WTC11 (cell line): ENCODE measurements around the gene RAP1GDS1. TPM values are rescaled to one million over a fixed set of nuclear protein-coding genes. Genes with fewer than 3 reads are reported as not detected.

Experiments used
- ATAC-seq: fragments of 200-7000 bp; cut with Tn5 transposase; 2 replicates; pipeline ENCODE4 v1.10.0; 2021; ENCODE audit warnings: mild to moderate bottlenecking, moderate library complexity
- CTCF ChIA-PET: fragments of 300-600 bp; sonication (Branson Sonifier 250); formaldehyde crosslinking; loops from one replicate; lab custom pipeline; 2021; ENCODE audit warnings: antibody characterized with exemption; lab: Charles Lee
- POLR2A ChIA-PET: fragments of 350-600 bp; sonication (Branson Sonifier 250); formaldehyde crosslinking; loops from one replicate; lab custom pipeline; 2021; ENCODE audit warnings: antibody characterized with exemption; lab: Charles Lee
- DNase-seq: peaks from one replicate; pipeline ENCODE4 v3.0.0; 2021; ENCODE audit warnings: low spot score
- H3K27ac Mint-ChIP-seq: 2 replicates; pipeline ENCODE4 v1.8.0; 2021; ENCODE audit warnings: mixed read lengths
- H3K27me3 Mint-ChIP-seq: 2 replicates; pipeline ENCODE4 v1.8.0; 2021; ENCODE audit warnings: low read depth, mild to moderate bottlenecking, moderate library complexity, mixed read lengths
- H3K36me3 Mint-ChIP-seq: 2 replicates; pipeline ENCODE4 v1.8.0; 2021; ENCODE audit warnings: mixed read lengths
- H3K4me1 Mint-ChIP-seq: 2 replicates; pipeline ENCODE4 v1.8.0; 2022; ENCODE audit warnings: mixed read lengths
- H3K4me3 Mint-ChIP-seq: 2 replicates; pipeline ENCODE4 v1.8.0; 2021; ENCODE audit warnings: mild to moderate bottlenecking, moderate library complexity, mixed read lengths
- H3K9me3 Mint-ChIP-seq: 2 replicates; pipeline ENCODE4 v1.8.0; 2021; ENCODE audit warnings: mixed read lengths
- ATF1 ChIP-seq: sonication (generic); formaldehyde crosslinking; IDR thresholded peaks from 2 replicates; pipeline ENCODE4 v1.8.1; 2023; ENCODE audit warnings: mild to moderate bottlenecking, moderate library complexity, missing genetic modification reagents
- ATF3 ChIP-seq: sonication (generic); formaldehyde crosslinking; conservative IDR thresholded peaks from 2 replicates; pipeline ENCODE4 v1.8.1; 2022; ENCODE audit warnings: mild to moderate bottlenecking, missing genetic modification reagents
- CDX4 ChIP-seq: fragments of 250-450 bp; sonication (Bioruptor Pico); IDR thresholded peaks from 2 replicates; pipeline ENCODE4 v1.9.0; 2021; ENCODE audit warnings: moderate library complexity, mild to moderate bottlenecking, inconsistent platforms, borderline replicate concordance
- CREM ChIP-seq: sonication (generic); formaldehyde crosslinking; IDR thresholded peaks from 2 replicates; pipeline ENCODE4 v1.8.1; 2022; ENCODE audit warnings: mild to moderate bottlenecking, missing genetic modification reagents, moderate library complexity
- ELF4 ChIP-seq: sonication (generic); formaldehyde crosslinking; IDR thresholded peaks from 2 replicates; pipeline ENCODE4 v1.8.1; 2022; ENCODE audit warnings: low read depth, mild to moderate bottlenecking, moderate library complexity, missing genetic modification reagents
- ESRRA ChIP-seq: sonication (generic); formaldehyde crosslinking; IDR thresholded peaks from 2 replicates; pipeline ENCODE4 v1.8.1; 2022; ENCODE audit warnings: mild to moderate bottlenecking, missing genetic modification reagents, borderline replicate concordance
- ETV6 ChIP-seq: sonication (generic); formaldehyde crosslinking; IDR thresholded peaks from 2 replicates; pipeline ENCODE4 v1.8.1; 2022; ENCODE audit warnings: mild to moderate bottlenecking, missing genetic modification reagents
- FOXK1 ChIP-seq: sonication (generic); formaldehyde crosslinking; IDR thresholded peaks from 2 replicates; pipeline ENCODE4 v1.8.0; 2022; ENCODE audit warnings: mild to moderate bottlenecking, moderate library complexity, missing genetic modification reagents
- GTF2I ChIP-seq: fragments of 250-450 bp; sonication (Bioruptor Pico); conservative IDR thresholded peaks from 2 replicates; pipeline ENCODE4 v1.4.0; 2021; ENCODE audit warnings: mild to moderate bottlenecking
- HMGA2 ChIP-seq: fragments of 250-450 bp; sonication (Bioruptor Pico); IDR thresholded peaks from 2 replicates; pipeline ENCODE4 v1.4.0; 2021; ENCODE audit warnings: mild to moderate bottlenecking, moderate library complexity
- IRF2 ChIP-seq: sonication (generic); formaldehyde crosslinking; IDR thresholded peaks from 2 replicates; pipeline ENCODE4 v1.8.0; 2022; ENCODE audit warnings: low read depth, missing genetic modification reagents, borderline replicate concordance
- KAT7 ChIP-seq: sonication (generic); formaldehyde crosslinking; IDR thresholded peaks from 2 replicates; pipeline ENCODE4 v1.8.1; 2023; ENCODE audit warnings: missing genetic modification reagents, mild to moderate bottlenecking, borderline replicate concordance
- MXD4 ChIP-seq: fragments of 250-450 bp; sonication (Bioruptor Pico); IDR thresholded peaks from 2 replicates; pipeline ENCODE4 v1.8.0; 2021; ENCODE audit warnings: mild to moderate bottlenecking, moderate library complexity, borderline replicate concordance
- NR2C2 ChIP-seq: sonication (generic); formaldehyde crosslinking; IDR thresholded peaks from 2 replicates; pipeline ENCODE4 v1.8.0; 2022; ENCODE audit warnings: mild to moderate bottlenecking, missing genetic modification reagents
- RELA ChIP-seq: sonication (generic); formaldehyde crosslinking; IDR thresholded peaks from 2 replicates; pipeline ENCODE4 v1.8.1; 2022; ENCODE audit warnings: missing genetic modification reagents, mild to moderate bottlenecking, borderline replicate concordance
- SMAD3 ChIP-seq: sonication (generic); formaldehyde crosslinking; IDR thresholded peaks from 2 replicates; pipeline ENCODE4 v1.8.0; 2022; ENCODE audit warnings: missing genetic modification reagents, mild to moderate bottlenecking, borderline replicate concordance
- SOX15 ChIP-seq: fragments of 250-450 bp; sonication (Bioruptor Pico); IDR thresholded peaks from 2 replicates; pipeline ENCODE4 v1.9.0; 2021; ENCODE audit warnings: mild to moderate bottlenecking
- TEAD4 ChIP-seq: sonication (generic); formaldehyde crosslinking; IDR thresholded peaks from 2 replicates; pipeline ENCODE4 v1.8.0; 2022; ENCODE audit warnings: mild to moderate bottlenecking, missing genetic modification reagents
- TP53 ChIP-seq: sonication (generic); formaldehyde crosslinking; IDR thresholded peaks from 2 replicates; pipeline ENCODE4 v1.8.1; 2023; ENCODE audit warnings: mild to moderate bottlenecking, missing genetic modification reagents
- ZNF121 ChIP-seq: sonication (generic); formaldehyde crosslinking; IDR thresholded peaks from 2 replicates; pipeline ENCODE4 v1.8.0; 2023; ENCODE audit warnings: missing genetic modification reagents
- ZNF232 ChIP-seq: sonication (generic); formaldehyde crosslinking; IDR thresholded peaks from 2 replicates; pipeline ENCODE4 v1.8.0; 2022; ENCODE audit warnings: mild to moderate bottlenecking, missing genetic modification reagents
- ZNF416 ChIP-seq: fragments of 250-450 bp; sonication (Bioruptor Pico); IDR thresholded peaks from 2 replicates; pipeline ENCODE4 v1.9.0; 2021; ENCODE audit warnings: mild to moderate bottlenecking, inconsistent platforms
- ZNF671 ChIP-seq: fragments of 250-450 bp; sonication (Bioruptor Pico); IDR thresholded peaks from 2 replicates; pipeline ENCODE4 v1.8.0; 2021; ENCODE audit warnings: mild to moderate bottlenecking
- total RNA-seq: library from RNA; stranded (reverse); gene quantifications from 3 replicates; pipeline ENCODE4 v1.2.3, GENCODE V29; 2021
- TF ChIP-seq, protein P1 (sequence below): sonication (generic); formaldehyde crosslinking; IDR thresholded peaks from 2 replicates; pipeline ENCODE4 v1.8.1; 2023; ENCODE audit warnings: mild to moderate bottlenecking, missing genetic modification reagents, borderline replicate concordance
- TF ChIP-seq, protein P2 (sequence below): sonication (generic); formaldehyde crosslinking; IDR thresholded peaks from 2 replicates; pipeline ENCODE4 v1.8.1; 2023; ENCODE audit warnings: mild to moderate bottlenecking, missing genetic modification reagents
- TF ChIP-seq, protein P3 (sequence below): sonication (generic); formaldehyde crosslinking; IDR thresholded peaks from 2 replicates; pipeline ENCODE4 v1.8.0; 2023; ENCODE audit warnings: missing genetic modification reagents, mild to moderate bottlenecking, borderline replicate concordance

Gene RAP1GDS1
- total RNA-seq, 1 experiment from 2014 or later = 29.9 TPM

DNA sequence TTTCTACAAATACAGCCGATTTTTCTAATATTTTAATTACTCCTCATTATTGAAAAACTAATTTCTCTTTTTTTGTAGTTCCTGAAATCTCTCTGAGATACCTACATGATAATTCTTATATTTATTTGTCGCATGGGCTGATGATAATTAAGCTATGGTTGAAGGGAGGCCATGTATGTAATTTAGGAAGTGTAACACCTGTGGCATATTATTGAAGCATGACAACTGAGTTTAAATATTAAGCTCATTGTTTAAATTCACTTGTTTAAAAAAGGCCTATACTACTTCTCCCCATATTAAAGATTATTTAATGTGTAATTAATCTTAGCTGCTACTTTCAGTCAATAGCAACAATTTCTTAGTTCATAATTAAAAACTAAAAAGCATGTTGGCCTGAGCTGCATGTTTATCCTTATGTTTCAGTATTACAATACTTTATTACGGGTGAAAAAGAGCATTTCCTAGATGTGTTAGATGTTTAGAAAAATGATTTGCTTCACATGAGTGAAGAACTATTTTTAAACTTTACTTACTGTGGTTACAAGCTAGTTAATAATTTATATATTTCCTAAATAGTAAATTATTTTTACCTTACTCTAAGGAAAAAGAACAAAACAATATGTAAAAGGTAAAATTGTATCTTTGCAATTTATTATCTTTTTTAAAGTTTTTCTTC, 122.4 kb downstream of the RAP1GDS1 start:
- H3K36me3 Mint-ChIP-seq = no peaks in the 10 kb centered on the region
- H3K27me3 Mint-ChIP-seq = no peaks in the 10 kb centered on the region
- no peaks in the 10 kb centered on the region for H3K9me3 Mint-ChIP-seq
- TF ChIP-seq HMGA2 (CRISPR knock-in tag) (no peak), NR2C2 (CRISPR knock-in tag) (no peak), ZNF416 (CRISPR knock-in tag) (no peak), ETV6 (CRISPR knock-in tag) (no peak), ATF3 (CRISPR knock-in tag) (no peak), SMAD3 (CRISPR knock-in tag) (no peak), GTF2I (no peak), ZNF121 (CRISPR knock-in tag) (no peak), FOXK1 (CRISPR knock-in tag) (no peak), MXD4 (no peak), CDX4 (CRISPR knock-in tag) (no peak)
- TF ChIP-seq, protein P1, sequence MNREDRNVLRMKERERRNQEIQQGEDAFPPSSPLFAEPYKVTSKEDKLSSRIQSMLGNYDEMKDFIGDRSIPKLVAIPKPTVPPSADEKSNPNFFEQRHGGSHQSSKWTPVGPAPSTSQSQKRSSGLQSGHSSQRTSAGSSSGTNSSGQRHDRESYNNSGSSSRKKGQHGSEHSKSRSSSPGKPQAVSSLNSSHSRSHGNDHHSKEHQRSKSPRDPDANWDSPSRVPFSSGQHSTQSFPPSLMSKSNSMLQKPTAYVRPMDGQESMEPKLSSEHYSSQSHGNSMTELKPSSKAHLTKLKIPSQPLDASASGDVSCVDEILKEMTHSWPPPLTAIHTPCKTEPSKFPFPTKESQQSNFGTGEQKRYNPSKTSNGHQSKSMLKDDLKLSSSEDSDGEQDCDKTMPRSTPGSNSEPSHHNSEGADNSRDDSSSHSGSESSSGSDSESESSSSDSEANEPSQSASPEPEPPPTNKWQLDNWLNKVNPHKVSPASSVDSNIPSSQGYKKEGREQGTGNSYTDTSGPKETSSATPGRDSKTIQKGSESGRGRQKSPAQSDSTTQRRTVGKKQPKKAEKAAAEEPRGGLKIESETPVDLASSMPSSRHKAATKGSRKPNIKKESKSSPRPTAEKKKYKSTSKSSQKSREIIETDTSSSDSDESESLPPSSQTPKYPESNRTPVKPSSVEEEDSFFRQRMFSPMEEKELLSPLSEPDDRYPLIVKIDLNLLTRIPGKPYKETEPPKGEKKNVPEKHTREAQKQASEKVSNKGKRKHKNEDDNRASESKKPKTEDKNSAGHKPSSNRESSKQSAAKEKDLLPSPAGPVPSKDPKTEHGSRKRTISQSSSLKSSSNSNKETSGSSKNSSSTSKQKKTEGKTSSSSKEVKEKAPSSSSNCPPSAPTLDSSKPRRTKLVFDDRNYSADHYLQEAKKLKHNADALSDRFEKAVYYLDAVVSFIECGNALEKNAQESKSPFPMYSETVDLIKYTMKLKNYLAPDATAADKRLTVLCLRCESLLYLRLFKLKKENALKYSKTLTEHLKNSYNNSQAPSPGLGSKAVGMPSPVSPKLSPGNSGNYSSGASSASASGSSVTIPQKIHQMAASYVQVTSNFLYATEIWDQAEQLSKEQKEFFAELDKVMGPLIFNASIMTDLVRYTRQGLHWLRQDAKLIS (CRISPR knock-in tag) = no peak
- TF ChIP-seq, protein P2, sequence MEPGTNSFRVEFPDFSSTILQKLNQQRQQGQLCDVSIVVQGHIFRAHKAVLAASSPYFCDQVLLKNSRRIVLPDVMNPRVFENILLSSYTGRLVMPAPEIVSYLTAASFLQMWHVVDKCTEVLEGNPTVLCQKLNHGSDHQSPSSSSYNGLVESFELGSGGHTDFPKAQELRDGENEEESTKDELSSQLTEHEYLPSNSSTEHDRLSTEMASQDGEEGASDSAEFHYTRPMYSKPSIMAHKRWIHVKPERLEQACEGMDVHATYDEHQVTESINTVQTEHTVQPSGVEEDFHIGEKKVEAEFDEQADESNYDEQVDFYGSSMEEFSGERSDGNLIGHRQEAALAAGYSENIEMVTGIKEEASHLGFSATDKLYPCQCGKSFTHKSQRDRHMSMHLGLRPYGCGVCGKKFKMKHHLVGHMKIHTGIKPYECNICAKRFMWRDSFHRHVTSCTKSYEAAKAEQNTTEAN (CRISPR knock-in tag) = no peak
- no peak overlapping the region for H3K27ac Mint-ChIP-seq
- no peak for ATAC-seq
- ChIA-PET CTCF (no interaction called here), POLR2A (no interaction called here)
- DNase-seq = no peak
- peaks cover 14% of the 10 kb centered on the region for H3K4me1 Mint-ChIP-seq
- H3K4me3 Mint-ChIP-seq = no peak overlapping the region

DNA sequence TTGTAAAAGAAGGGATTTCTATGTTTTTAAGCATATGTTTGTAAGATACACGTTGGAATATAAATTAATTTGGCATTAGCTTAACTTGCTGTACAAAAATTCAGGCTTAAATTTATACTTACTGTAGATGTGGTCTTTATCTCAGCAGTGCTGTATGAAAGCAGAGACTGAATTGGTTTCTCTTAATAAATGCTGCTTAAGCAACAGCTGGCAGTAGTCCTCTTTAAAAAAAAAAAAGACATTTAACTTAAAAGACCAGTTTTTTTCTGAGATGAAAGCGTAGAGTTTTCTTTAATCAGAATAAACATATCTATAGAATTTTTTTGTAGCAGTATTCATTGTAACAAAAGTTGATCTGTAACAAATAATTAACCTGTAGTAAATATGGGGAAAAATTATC, 124.6 kb downstream of the RAP1GDS1 start:
- Mint-ChIP-seq H3K27me3 (no peaks in the 10 kb centered on the region), H3K9me3 (no peaks in the 10 kb centered on the region), H3K4me1 (peaks cover 14% of the 10 kb centered on the region), H3K4me3 (no peak overlapping the region), H3K27ac (no peak overlapping the region), H3K36me3 (no peaks in the 10 kb centered on the region)
- DNase-seq (no peak), ATAC-seq (no peak)
- CTCF ChIA-PET = no interaction called here
- POLR2A ChIA-PET = no interaction called here
- TF ChIP-seq SOX15 (no peak), ELF4 (no peak), TP53 (CRISPR knock-in tag) (no peak), ESRRA (CRISPR knock-in tag) (no peak), ZNF232 (CRISPR knock-in tag) (no peak), ATF1 (CRISPR knock-in tag) (no peak), KAT7 (CRISPR knock-in tag) (no peak), RELA (no peak), IRF2 (CRISPR knock-in tag) (no peak), ZNF671 (no peak), CREM (CRISPR knock-in tag) (no peak), TEAD4 (CRISPR knock-in tag) (no peak), SMAD3 (CRISPR knock-in tag) (no peak)
- TF ChIP-seq, protein P3, sequence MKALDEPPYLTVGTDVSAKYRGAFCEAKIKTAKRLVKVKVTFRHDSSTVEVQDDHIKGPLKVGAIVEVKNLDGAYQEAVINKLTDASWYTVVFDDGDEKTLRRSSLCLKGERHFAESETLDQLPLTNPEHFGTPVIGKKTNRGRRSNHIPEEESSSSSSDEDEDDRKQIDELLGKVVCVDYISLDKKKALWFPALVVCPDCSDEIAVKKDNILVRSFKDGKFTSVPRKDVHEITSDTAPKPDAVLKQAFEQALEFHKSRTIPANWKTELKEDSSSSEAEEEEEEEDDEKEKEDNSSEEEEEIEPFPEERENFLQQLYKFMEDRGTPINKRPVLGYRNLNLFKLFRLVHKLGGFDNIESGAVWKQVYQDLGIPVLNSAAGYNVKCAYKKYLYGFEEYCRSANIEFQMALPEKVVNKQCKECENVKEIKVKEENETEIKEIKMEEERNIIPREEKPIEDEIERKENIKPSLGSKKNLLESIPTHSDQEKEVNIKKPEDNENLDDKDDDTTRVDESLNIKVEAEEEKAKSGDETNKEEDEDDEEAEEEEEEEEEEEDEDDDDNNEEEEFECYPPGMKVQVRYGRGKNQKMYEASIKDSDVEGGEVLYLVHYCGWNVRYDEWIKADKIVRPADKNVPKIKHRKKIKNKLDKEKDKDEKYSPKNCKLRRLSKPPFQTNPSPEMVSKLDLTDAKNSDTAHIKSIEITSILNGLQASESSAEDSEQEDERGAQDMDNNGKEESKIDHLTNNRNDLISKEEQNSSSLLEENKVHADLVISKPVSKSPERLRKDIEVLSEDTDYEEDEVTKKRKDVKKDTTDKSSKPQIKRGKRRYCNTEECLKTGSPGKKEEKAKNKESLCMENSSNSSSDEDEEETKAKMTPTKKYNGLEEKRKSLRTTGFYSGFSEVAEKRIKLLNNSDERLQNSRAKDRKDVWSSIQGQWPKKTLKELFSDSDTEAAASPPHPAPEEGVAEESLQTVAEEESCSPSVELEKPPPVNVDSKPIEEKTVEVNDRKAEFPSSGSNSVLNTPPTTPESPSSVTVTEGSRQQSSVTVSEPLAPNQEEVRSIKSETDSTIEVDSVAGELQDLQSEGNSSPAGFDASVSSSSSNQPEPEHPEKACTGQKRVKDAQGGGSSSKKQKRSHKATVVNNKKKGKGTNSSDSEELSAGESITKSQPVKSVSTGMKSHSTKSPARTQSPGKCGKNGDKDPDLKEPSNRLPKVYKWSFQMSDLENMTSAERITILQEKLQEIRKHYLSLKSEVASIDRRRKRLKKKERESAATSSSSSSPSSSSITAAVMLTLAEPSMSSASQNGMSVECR = no peak
